Hepatic stellate cell (primary cell): ENCODE measurements around the gene PTGES.
"Not testable (repeated sequence)": the region's sequence is repeated elsewhere in the genome, so short reads cannot be mapped to it uniquely, and the experiment has no call there.

Experiments used
- DNase-seq: peaks from one replicate; pipeline ENCODE4 v3.0.0; 2011; ENCODE audit warnings: low spot score

Gene PTGES, protein sequence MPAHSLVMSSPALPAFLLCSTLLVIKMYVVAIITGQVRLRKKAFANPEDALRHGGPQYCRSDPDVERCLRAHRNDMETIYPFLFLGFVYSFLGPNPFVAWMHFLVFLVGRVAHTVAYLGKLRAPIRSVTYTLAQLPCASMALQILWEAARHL

DNA sequence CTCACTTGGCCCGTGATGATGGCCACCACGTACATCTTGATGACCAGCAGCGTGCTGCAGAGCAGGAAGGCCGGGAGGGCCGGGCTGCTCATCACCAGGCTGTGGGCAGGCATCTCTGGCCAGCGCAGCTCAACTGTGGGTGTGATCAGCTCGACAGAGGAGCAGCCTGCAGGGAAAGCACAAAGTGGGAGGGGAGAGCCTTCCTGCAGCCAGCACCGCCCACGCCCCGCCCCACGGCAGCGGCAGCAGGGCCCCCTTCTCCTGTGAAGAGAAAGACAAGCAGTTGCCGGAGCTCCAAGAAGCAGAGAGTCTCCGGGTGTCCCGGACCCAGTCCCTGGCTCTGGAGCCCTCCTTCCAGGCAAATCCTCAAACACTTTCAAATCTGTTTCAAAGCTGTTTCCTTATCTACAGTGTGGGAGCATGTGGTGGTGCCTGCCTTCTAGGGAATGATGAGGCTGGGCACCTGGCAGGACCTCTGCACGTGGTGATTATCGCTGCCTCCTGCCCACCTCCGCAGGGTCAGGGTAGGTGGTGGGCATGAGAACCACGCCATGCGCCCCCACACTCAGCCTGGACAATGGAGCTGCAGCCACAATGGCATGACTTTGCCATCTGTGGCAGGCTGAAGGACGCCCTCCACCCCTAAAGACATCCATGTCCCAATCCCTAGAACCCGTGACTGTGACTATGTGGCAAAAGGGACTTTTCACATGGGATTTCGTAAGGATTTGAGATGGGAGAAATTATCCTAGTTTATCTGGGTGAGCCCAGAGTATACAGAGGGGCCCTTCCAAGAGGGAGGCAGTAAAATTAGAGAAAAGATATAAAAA, at the start of gene PTGES:
Gene PTGES (minus strand): TSS at position 143 of the 830 bp plus-strand sequence. CDS start 30 bp downstream, at position 113.
- peak; percentile 87 for DNase-seq

DNA sequence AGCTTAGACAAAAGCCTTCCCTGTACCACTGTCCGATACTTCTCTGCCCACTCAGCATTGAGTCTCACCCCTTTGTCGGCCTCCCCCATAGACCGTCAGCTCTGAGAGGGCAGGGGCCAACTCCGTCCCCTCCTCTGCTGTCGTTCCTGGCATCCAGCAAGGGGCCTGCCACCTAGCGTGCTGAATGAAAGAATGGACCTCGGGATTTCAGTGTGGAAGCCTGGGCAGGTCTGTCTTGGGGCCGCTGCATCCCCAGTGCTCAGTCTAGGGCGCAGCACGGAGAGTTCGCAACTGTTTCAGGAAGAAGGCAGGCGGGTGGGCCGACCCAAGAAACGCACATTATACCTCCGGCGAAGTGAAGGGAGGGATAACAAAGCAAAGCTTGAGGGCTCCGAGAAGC, 48.7 kb upstream of the PTGES start:
- DNase-seq = no peak

DNA sequence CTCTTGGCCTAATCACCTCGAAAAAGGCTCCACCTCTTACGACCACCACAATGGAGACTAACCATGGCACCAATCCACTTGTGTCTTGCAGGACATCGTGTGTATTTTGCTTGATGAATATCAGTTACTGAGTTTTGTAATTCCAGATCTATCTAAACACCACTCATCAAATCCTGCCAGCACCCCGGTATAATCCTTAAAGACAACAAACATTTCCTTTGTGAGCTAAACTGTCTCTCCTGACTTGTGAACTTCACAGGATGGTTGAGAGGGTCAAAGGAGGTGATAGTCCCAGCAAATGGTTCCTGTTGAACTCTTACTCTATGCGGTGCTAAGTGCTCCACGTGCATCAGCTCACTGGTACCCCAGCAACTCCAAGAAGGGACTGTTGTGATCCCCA, 46.1 kb upstream of the PTGES start:
- no peak for DNase-seq

DNA sequence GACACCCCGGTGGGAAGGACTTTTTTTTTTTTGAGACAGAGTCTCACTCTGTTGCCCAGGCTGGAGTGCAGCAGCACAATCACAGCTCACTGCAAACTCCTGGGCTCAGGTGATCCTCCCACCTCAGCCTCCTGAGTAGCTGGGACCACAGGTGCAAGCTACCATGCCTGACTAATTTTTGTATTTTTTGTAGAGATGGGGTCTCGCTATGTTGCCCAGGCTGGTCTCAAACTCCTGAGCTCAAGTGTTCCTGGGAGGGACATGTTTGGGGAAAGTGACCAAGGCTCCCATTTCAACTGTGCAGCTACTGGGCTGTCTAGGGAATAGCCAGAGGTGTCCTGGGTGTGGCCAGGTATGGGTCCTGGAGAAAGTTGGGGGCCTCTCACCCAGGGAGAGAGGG, 43.2 kb upstream of the PTGES start:
- not testable (repeated sequence) for DNase-seq

DNA sequence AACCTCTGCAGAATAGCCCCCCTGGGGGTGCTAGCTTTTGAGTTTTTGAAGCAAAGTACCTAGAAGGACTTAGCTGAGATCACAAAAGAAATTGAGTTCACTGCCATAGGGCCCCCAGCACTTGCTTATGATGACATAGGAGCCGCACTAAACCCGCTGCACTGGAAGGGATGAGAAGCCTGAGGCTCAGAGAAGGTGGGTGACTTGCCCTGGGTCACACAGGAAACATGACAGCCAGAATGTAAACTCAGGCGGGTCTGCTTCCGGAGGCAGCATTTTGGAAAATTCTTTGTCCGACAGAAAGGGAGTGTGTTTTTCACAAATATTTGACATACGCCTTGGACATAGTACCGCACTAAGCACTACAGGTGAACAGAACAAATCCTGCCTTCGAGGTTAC, 41.7 kb upstream of the PTGES start:
- DNase-seq = no peak

DNA sequence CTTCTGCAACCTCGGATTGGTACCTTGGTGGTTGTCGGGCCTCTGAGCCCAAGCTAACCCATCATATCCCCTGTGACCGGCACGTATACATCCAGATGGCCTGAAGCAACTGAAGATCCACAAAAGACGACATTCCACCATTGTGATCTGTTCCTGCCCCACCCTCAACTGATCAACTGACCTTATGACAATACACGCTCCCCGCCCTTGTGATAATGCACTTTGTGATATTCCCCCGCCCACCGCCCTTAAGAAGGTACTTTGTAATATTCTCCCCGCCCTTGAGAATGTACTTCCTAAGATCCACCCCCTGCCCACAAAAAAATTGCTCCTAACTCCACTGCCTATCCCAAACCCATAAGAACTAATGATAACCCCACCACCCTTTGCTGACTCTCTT, 33.6 kb upstream of the PTGES start:
- no peak for DNase-seq

DNA sequence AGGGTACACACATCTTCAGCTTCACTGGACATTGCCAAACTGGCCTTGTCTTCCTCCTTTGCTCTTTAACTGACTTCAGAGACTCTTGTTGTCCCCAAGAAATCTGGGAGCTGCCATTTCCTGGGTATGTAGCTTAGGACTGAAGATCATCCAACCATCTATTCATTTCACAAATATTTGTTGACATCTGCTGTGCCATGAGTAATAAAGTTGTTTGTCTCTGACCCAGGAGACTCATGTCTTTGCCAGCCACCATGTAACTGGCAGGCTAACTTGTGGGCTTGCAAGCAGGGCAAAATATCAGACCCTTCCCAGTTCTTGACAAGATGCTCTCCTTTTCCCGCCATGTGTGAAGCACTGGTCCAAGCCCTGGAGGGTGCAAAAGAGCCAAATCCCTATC, 33.0 kb upstream of the PTGES start:
- no peak for DNase-seq

DNA sequence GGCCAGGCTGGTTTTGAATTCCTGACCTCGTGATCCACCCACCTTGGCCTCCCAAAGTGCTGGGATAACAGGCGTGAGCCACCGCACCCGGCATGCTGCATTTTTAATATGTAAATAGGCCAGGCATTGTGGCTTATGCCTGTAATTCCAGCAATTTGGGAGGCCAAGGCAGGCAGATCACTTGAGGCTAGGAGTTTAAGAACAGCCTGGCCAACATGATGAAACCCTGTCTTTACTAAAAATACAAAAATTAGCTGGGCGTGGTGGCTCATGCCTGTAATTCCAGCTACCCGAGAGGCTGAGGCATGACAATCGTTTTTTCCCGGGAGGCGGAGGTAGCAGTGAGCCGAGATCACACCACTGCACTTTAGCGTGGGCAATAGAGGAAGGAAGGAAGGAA, 32.1 kb upstream of the PTGES start:
- not testable (repeated sequence) for DNase-seq

DNA sequence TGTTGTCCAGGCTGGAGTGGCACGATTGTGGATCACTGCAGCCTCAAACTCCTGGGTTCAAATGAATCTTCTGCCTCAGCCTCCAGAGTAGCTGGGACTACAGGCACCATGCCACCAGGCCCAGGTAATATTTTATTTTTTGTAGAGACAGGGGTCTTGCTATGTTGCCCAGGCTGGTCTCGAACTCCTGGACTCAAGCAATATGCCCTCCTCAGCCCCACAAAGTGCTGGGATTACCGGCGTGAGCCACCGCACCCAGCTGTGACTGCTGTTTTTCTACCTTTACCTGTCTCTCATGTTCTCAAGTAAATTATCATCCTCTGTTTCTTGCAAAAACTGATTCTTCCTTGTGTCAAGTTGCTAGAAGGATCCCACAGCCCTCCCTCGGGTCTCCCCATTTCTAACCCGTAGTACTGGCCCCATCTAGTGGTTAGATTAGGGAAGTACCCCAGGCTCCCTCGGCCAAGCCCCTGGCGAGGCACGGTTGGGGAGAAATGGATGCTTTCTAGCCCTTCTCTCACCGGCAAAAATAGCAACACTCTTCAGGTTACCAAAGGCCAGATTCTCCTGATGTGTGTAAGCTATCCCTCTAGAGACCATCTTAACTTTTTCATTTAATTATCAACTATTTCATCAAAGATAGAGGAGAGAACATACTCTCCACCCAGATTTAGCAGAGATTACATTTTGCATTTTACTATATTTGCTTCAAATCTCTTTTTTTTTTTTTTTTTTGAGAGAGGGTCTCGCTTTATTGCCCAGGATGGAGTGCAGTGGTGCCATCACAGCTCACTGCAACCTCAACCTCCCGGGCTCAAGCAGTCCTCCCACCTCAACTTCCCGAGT, 30.9 kb upstream of the PTGES start:
- DNase-seq = peak; percentile 86

DNA sequence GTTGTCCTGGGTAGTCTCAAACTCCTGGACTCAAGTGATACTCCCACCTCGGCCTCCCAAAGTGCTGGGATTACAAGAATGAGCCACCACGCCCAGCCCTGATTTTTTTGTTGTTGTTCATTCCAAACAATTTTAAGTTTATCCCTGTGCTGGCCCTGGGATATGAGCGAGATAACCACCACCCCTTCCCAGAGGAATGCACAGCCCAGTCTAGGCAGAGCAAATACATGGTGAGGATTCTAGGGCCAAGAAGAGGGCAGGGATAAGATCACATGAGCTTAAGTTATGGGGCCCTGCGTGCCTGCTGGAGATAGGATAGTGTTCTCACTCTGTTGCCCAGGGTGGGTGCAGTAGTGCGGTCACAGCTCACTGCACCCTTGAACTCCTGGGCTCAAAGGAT, 29.1 kb upstream of the PTGES start:
- DNase-seq = no peak

DNA sequence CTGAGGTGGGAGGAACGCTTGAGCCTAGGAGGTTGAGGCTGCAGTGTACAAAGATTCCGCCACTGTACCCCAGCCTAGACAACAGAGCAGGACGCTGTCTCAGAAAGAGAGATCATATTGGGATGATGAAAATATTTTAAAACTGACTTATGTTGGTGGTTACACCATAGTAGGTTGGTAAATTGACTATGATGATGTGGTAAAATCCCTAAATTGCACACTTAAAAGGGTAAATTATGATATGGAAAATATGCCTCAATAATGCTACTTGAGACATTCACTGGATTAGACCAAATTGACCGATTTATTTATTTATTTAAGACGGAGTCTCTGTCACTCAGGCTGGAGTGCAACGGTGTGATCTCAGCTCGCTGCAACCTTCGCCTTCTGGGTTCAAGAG, 28.3 kb upstream of the PTGES start:
- no peak for DNase-seq

DNA sequence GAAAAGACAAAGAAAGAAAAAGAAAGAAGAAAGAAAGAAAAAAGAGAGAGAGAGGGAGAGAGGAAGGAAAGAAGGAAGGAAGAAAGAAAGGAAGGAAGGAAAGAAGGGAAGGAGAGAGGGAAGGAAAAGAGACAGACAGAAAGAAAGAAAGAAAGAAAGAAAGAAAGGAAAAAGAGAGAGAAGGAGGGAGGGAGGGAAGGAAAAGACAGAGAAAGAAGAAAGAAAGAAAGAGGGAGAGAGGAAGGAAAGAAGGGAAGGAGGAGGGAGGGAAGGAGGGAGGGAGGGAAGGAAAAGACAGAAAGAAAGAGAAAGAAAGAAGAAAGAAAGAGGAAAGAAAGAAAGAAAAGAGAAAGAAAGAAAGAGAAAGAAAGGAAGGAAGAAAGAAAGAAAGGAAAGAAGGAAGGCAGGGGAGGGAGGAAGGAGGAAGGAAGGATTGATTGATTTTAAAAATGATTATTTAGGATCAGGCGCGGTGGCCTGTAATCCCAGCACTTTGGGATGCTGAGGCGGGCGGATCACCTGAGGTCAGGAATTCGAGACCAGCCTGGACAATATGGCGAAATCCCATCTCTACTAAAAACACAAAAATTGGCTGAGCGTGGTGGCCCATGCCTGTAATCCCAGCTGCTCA, 26.8 kb upstream of the PTGES start:
- no peak for DNase-seq

DNA sequence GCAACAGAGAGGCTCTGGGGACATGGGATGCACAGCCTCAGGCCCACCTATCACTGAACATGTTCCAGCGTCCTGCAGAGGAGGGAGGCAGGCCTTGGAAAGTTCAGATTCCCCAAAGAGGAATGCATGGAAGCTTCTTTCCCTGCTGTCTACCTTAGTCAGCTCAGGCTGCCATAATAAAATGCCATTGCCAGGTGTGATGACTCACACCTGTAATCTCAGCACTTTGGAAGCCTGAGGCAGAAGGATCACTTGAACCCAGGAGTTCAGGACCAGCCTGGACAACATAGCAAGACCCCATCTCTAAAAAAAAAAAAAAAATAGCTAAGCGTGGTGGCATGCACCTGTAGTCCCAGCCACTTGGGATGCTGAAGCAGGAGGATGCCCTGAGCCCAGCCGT, 25.6 kb upstream of the PTGES start:
- DNase-seq = no peak

DNA sequence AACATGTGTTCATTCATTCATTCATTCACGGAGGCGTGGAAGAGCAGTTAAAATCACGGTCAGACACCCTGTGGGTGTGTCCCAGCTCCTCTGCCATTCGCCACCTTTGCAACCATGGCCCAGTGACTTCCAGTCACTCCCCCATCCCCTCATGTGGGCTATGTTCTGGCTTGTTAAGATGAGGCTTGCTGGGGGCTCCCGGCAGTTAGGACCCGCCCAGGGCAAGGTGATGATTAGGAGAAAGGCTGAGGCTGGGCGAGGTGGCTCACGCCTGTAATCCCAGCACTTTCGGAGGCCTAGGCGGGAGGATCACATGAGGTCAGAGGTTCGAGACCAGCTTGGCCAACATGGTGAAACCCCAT, 24.9 kb upstream of the PTGES start:
- DNase-seq = no peak

DNA sequence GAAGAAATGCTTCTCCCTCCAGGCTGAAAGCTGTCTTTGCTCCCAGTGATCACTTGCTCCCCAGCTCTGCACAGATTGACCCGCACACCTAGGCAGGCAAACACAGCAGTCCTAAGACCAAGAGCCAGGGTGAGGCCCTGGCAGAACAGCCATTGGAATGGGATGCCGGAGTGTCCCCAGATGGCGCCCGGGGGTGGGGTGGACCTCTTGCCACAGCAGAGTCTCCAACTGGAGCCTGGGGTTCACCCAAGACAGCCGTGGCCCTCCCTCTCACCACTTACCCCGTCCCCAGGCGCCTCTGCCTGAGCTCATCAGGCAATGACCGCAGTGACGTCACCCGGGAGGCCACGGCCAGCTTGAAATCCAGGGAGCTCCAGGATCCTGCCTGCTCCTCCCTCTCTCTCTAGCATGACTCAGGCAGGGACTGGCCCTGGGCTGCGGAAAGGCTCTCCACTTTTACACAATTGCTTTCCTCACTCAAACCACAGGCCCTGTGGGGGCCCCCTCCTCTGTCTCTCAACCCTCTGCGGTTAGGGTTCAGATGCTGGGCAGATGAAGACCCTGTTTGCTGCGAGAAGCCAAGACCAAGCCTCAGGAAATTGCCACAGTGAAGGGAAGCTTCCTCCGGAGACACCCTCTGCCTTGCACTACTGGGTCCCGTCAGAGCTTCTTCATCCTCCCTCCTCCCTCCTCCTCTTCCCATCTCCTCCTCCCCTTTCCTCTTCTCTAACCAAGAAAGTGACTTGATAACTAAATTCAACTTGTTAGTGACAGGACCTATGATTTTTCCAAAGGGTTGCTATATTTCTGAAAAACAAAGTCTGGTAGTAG, 24.3 kb upstream of the PTGES start:
- DNase-seq = peak; percentile 98

DNA sequence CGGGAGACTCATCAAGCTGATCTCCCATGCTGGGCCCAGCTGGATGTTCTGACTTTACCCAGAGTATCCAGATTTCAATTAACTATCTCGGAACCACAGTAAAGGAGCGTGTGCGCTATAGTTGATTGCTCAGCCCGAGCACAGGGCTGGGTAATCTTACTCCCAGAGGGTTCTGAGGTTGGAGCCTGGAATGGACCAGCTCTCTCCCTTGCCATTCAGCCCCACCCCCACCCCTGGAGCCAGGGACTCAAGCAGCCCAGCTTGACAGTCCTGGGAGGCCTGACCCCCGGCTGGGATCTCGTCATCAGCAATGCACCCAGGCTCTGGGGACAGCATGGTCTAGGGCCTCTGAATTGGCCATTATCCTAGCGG, 23.7 kb upstream of the PTGES start:
- DNase-seq = no peak

DNA sequence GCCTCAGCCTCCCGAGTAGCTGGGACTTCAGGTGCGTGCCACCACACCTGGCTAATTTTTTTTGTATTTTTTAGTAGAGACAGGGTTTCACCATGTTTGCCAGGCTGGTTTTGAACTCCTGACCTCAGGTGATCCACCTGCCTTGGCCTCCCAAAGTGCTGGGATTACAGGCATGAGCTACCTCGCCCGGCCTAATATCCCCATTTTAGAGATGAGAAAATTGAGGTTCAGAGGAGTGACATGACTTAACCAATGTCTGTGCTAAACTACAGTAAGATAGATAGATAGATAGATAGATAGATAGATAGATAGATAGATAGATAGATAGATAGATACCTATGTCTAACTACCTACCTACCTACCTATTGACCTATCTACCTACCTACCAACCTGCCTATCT, 23.3 kb upstream of the PTGES start:
- not testable (repeated sequence) for DNase-seq

DNA sequence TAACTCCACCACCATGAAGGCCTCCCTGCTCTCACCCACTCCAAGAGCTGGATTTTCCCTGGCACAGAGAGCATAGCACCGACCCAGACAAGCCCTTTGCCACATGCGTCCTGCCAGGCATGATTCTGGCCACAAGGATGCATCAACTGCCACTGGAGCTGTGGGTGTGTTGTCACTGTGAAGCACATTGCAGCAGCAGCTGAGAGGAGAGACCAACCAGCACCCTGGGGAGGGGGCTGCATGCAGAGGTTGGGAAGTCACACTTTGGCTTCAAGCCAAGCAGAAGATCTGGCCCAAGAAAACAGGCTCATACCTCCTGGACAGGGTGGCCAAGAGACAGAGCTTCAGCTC, 22.6 kb upstream of the PTGES start:
- DNase-seq = no peak

DNA sequence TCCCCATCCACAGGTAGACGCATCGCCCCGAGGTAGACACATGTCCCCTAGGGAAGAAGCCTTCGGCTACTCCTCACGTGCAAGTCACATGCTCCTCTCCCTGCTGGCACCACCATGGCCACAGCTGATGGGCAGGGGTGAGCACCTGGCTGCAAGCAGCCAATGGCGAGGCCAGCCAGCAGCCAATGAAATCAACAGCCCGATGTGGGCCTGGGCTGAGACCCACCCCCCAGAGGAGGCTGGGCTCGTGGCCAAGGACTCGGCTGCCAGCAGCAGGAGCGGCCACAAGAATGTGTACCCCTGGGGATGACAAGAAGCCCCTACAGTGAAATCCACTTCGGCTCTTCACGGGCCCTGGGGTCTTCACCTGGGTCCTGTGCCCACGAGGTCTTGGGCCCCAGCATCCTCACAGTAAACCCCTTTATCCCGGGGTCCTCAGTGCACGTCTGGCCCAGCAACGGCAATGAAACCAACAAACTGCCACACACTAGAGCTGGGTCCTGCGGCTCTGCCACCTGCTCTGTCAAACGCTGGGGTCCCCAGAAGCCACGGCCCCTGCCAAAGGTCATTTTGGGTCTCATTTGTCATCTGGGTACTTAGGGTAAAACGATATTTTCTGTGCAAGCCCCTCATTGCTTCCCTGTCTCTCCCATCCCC, 22.1 kb upstream of the PTGES start:
- DNase-seq = no peak

DNA sequence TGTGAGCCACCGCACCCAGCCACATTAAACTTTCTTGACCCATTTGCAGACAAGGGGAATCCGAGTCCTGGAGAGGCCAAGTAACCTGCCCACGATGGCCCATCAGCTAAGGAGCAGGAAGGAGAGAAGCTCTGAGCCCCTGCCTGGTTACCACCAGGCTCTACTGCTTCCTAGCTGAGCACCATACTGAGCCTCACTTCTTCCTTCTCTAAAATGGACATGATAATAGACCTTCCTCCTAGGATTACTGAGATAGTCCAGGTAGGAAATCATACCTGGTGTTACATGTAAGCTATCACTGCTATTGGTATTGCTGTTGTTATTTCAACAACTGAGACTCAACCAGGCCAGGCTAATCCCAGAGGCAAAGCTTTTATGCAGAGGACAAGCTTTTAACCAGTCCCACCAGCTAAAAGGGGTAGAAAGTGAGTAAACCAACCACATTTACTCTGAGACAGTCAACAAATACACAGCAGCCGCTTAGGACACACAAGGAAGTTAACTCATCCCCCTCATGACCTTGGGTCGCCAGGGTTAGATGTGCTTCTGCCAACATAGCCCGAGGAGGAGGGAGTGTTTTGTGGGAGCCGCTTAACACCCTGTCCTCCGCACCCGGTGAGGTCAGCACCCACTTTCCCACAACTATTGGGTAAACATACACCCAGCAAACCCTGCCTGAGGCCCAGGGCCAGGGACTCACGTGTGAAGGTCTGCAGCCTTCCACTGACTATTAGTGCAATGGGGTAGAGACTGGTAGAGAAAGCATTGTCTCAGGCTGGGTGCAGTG, 20.6 kb upstream of the PTGES start:
- no peak for DNase-seq

DNA sequence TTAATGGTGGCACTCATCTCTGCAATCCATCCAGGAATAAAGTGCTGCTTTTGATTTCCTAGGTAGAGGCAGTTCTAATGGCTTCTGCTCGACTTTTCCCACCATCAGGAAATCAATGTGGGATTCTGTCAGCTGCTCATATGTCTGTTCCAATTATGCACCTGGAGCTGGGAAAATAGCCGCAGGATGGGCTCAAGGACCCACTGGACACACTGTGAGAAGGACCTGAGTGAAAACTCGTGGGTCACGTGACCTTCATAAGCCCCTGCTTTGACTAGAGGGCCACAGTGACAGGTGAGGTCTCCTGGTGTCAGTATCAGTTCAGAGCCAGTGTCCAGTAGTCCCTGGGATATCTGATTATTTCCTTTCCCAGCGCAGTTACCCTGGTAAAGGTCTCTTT, 17.9 kb upstream of the PTGES start:
- no peak for DNase-seq
